GM18505 (cell line): ENCODE data around the gene IQGAP3.
"Not testable (repeated sequence)": the region's sequence is repeated elsewhere in the genome, so short reads cannot be mapped to it uniquely, and the experiment has no call there.

Experiments used
- ATAC-seq: cut with Tn5 transposase; IDR thresholded peaks from one replicate; pipeline ENCODE4 v1.9.1; 2021; ENCODE audit not compliant: unreplicated experiment
- POLR2A ChIP-seq: IDR thresholded peaks from 4 replicates; pipeline ENCODE4 v1.6.1; 2011; ENCODE audit warnings: borderline replicate concordance; ENCODE audit not compliant: insufficient read depth, insufficient read length; ENCODE audit errors: extremely low read depth

IQGAP3 gene

GRCh38 chr1:156590326-156591180 lies 18.2 kb upstream of the IQGAP3 start:
- no peak for ATAC-seq
- no peak for TF ChIP-seq POLR2A

- no peak for ATAC-seq
- TF ChIP-seq POLR2A, result no peak
Measured at GRCh38 chr1:156589546-156589945, 17.2 kb upstream of the IQGAP3 start.

- ATAC-seq, result not testable (repeated sequence)
Measured at GRCh38 chr1:156587927-156588326, 15.6 kb upstream of the IQGAP3 start.

GRCh38 chr1:156586892-156587477 lies 14.6 kb upstream of the IQGAP3 start:
- no peak for ATAC-seq
- TF ChIP-seq POLR2A, result no peak

- no peak for ATAC-seq
- no peak for TF ChIP-seq POLR2A
Measured at GRCh38 chr1:156586323-156586722, 14.0 kb upstream of the IQGAP3 start.

GRCh38 chr1:156584813-156585212 lies 12.4 kb upstream of the IQGAP3 start:
- TF ChIP-seq POLR2A, result no peak
- ATAC-seq, result no peak

GRCh38 chr1:156583821-156584622 lies 11.7 kb upstream of the IQGAP3 start:
- ATAC-seq, result no peak
- no peak for TF ChIP-seq POLR2A

- no peak for ATAC-seq
- no peak for TF ChIP-seq POLR2A
Measured at GRCh38 chr1:156582388-156583017, 10.1 kb upstream of the IQGAP3 start.

GRCh38 chr1:156581661-156582387 lies 9.5 kb upstream of the IQGAP3 start:
- ATAC-seq, result no peak
- TF ChIP-seq POLR2A, result peak; percentile 40

GRCh38 chr1:156579472-156579871 lies 7.1 kb upstream of the IQGAP3 start, which contains the start of gene TTC24:
Gene TTC24 (plus strand): TSS chr1:156579723. CDS start chr1:156581365, 1,642 bp downstream.
- no peak for ATAC-seq
- TF ChIP-seq POLR2A, result no peak

- TF ChIP-seq POLR2A, result no peak
- ATAC-seq, result no peak
Measured at GRCh38 chr1:156578055-156578454, 5.7 kb upstream of the IQGAP3 start.

- ATAC-seq, result no peak
Measured at GRCh38 chr1:156577550-156577949, 5.2 kb upstream of the IQGAP3 start.

More at GRCh38 chr1:156577550-156577949, 5.2 kb upstream of the IQGAP3 start:
- no peak for TF ChIP-seq POLR2A
